ENCODE measurements around the gene DEXI.
"Not testable (repeated sequence)": the region's sequence is repeated elsewhere in the genome, so short reads cannot be mapped to it uniquely, and the experiment has no call there.

DEXI gene

GRCh38 chr16:10929853-10930754 lies 12.2 kb downstream of the DEXI start:
- in situ Hi-C loops (cut with MboI; ENCODE audit: low sequenced_read_pairs): no loop called here

GRCh38 chr16:10929097-10929496 lies 13.2 kb downstream of the DEXI start:
- in situ Hi-C loops (cut with MboI; ENCODE audit: low sequenced_read_pairs): not testable (repeated sequence)

- in situ Hi-C loops (cut with MboI; ENCODE audit: low sequenced_read_pairs): no loop called here
Measured at GRCh38 chr16:10927497-10928112, 14.7 kb downstream of the DEXI start.

- in situ Hi-C loops (cut with MboI; ENCODE audit: low sequenced_read_pairs): no loop called here
Measured at GRCh38 chr16:10926867-10927266, 15.4 kb downstream of the DEXI start.

GRCh38 chr16:10926094-10926493 lies 16.2 kb downstream of the DEXI start:
- in situ Hi-C loops (cut with MboI; ENCODE audit: low sequenced_read_pairs): no loop called here

- in situ Hi-C loops (cut with MboI; ENCODE audit: low sequenced_read_pairs): not testable (repeated sequence)
Measured at GRCh38 chr16:10925285-10925684, 17.0 kb downstream of the DEXI start.

- in situ Hi-C loops (cut with MboI; ENCODE audit: low sequenced_read_pairs): no loop called here
Measured at GRCh38 chr16:10923650-10924214, 18.5 kb downstream of the DEXI start.

- in situ Hi-C loops (cut with MboI; ENCODE audit: low sequenced_read_pairs): no loop called here
Measured at GRCh38 chr16:10923146-10923649, 19.1 kb downstream of the DEXI start.

GRCh38 chr16:10922328-10923145 lies 19.7 kb downstream of the DEXI start:
- in situ Hi-C loops (cut with MboI; ENCODE audit: low sequenced_read_pairs): no loop called here

GRCh38 chr16:10921536-10922327 lies 20.5 kb downstream of the DEXI start:
- in situ Hi-C loops (cut with MboI; ENCODE audit: low sequenced_read_pairs): no loop called here

- in situ Hi-C loops (cut with MboI; ENCODE audit: low sequenced_read_pairs): no loop called here
Measured at GRCh38 chr16:10920726-10921427, 21.4 kb downstream of the DEXI start.

- in situ Hi-C loops (cut with MboI; ENCODE audit: low sequenced_read_pairs): loop anchor here (10.0 kb wide), 2 partner anchors 174 to 404 kb away; partner anchors contain the start of gene NUBP1
Measured at GRCh38 chr16:10919003-10919351, 23.3 kb downstream of the DEXI start.

- in situ Hi-C loops (cut with MboI; ENCODE audit: low sequenced_read_pairs): loop anchor here (10.0 kb wide), 2 partner anchors 174 to 404 kb away; partner anchors contain the start of gene NUBP1
Measured at GRCh38 chr16:10918294-10919002, 23.8 kb downstream of the DEXI start.

GRCh38 chr16:10916534-10916933 lies 25.7 kb downstream of the DEXI start:
- in situ Hi-C loops (cut with MboI; ENCODE audit: low sequenced_read_pairs): loop anchor here (10.0 kb wide), 2 partner anchors 172 to 402 kb away; partner anchors contain the start of gene NUBP1

- in situ Hi-C loops (cut with MboI; ENCODE audit: low sequenced_read_pairs): loop anchor here (10.0 kb wide), 2 partner anchors 166 to 396 kb away; partner anchors contain the start of gene NUBP1
Measured at GRCh38 chr16:10911267-10911666, 31.0 kb downstream of the DEXI start.

GRCh38 chr16:10907757-10908045 lies 34.6 kb downstream of the DEXI start:
- in situ Hi-C loops (cut with MboI; ENCODE audit: low sequenced_read_pairs): no loop called here

- in situ Hi-C loops (cut with MboI; ENCODE audit: low sequenced_read_pairs): no loop called here
Measured at GRCh38 chr16:10906914-10907756, 35.1 kb downstream of the DEXI start.

- in situ Hi-C loops (cut with MboI; ENCODE audit: low sequenced_read_pairs): no loop called here
Measured at GRCh38 chr16:10906482-10906881, 35.8 kb downstream of the DEXI start.
